IMR-90 (cell line): ENCODE results near the gene CCSER1. TPM values are rescaled to one million over a fixed set of nuclear protein-coding genes. Genes with fewer than 3 reads are reported as not detected.

Source experiments
- ATAC-seq: fragments of 200-7000 bp; cut with Tn5 transposase; 2 replicates; pipeline ENCODE4 v1.9.1; 2020; ENCODE audit warnings: low read depth, mild to moderate bottlenecking, moderate library complexity
- BruUV-seq: library from RNA; stranded (reverse); fragments of 400-500 nt; replicated peaks from 2 replicates; lab custom pipeline; 2021; lab: Mats Ljungman, UMichigan
- CTCF ChIA-PET: fragments of 300-600 bp; formaldehyde crosslinking; extraction: SDS; loops from one replicate; lab custom pipeline; 2021; ENCODE audit warnings: antibody characterized with exemption; lab: Yijun Ruan, JAX
- POLR2A ChIA-PET: fragments of 300-600 bp; sonication (Branson Sonifier 250); formaldehyde crosslinking; loops from one replicate; lab custom pipeline; 2022; ENCODE audit warnings: antibody characterized with exemption; ENCODE audit not compliant: unreplicated experiment; lab: Charles Lee
- DNase-seq: peaks from one replicate; pipeline ENCODE4 v3.0.0; 2013
- H2AFZ ChIP-seq: replicated peaks from 2 replicates; pipeline ENCODE3; 2013; ENCODE audit warnings: low read length, mild to moderate bottlenecking; ENCODE audit not compliant: poor library complexity
- H2AK5ac ChIP-seq: 2 replicates; pipeline ENCODE4 v1.6.1; 2013; ENCODE audit warnings: low read depth, low read length, inconsistent platforms
- H2AK9ac ChIP-seq: replicated peaks from 2 replicates; pipeline ENCODE3; 2013; ENCODE audit warnings: mild to moderate bottlenecking, low read depth, low read length, moderate library complexity; ENCODE audit not compliant: poor library complexity
- H2BK120ac ChIP-seq: 2 replicates; pipeline ENCODE4 v1.6.1; 2013; ENCODE audit warnings: low read depth, low read length, inconsistent platforms
- H2BK15ac ChIP-seq: 3 replicates; pipeline ENCODE4 v1.6.1; 2013; ENCODE audit warnings: low read depth, low read length, inconsistent platforms
- H2BK20ac ChIP-seq: 2 replicates; pipeline ENCODE4 v1.6.1; 2013; ENCODE audit warnings: low read depth, mild to moderate bottlenecking, inconsistent platforms, low read length, moderate library complexity
- H2BK5ac ChIP-seq: 2 replicates; pipeline ENCODE4 v1.6.1; 2013; ENCODE audit warnings: mild to moderate bottlenecking, low read depth, low read length, inconsistent platforms; ENCODE audit not compliant: poor library complexity, severe bottlenecking
- H3K14ac ChIP-seq: replicated peaks from 2 replicates; pipeline ENCODE4 v1.6.1; 2013; ENCODE audit warnings: low read depth, low read length, inconsistent platforms
- H3K18ac ChIP-seq: 2 replicates; pipeline ENCODE4 v1.6.1; 2013; ENCODE audit warnings: low read depth, low read length, control low read depth
- H3K23ac ChIP-seq: 2 replicates; pipeline ENCODE4 v1.6.1; 2013; ENCODE audit warnings: low read depth, low read length, inconsistent platforms
- H3K27ac ChIP-seq: 2 replicates; pipeline ENCODE4 v1.5.1; 2013; ENCODE audit warnings: mild to moderate bottlenecking, control low read depth, low read length; ENCODE audit not compliant: insufficient read depth
- H3K27me3 ChIP-seq: 2 replicates; pipeline ENCODE4 v1.6.1; 2013; ENCODE audit warnings: low read length; ENCODE audit not compliant: control insufficient read depth, insufficient read depth
- H3K36me3 ChIP-seq: 2 replicates; pipeline ENCODE4 v1.6.1; 2013; ENCODE audit warnings: low read length, mixed read lengths; ENCODE audit not compliant: control insufficient read depth, insufficient read depth
- H3K4ac ChIP-seq: 2 replicates; pipeline ENCODE4 v1.6.1; 2013; ENCODE audit warnings: low read depth, low read length, inconsistent platforms
- H3K4me1 ChIP-seq: 2 replicates; pipeline ENCODE4 v1.6.1; 2013; ENCODE audit warnings: low read length, mixed read lengths; ENCODE audit not compliant: control insufficient read depth, insufficient read depth
- H3K4me2 ChIP-seq: 2 replicates; pipeline ENCODE4 v1.6.1; 2013; ENCODE audit warnings: low read depth, mild to moderate bottlenecking, control low read depth, low read length, moderate library complexity
- H3K4me3 ChIP-seq: 2 replicates; pipeline ENCODE4 v1.5.1; 2013; ENCODE audit warnings: low read depth, mild to moderate bottlenecking, control low read depth, low read length, moderate library complexity; ENCODE audit not compliant: insufficient read depth
- H3K56ac ChIP-seq: 2 replicates; pipeline ENCODE4 v1.6.1; 2013; ENCODE audit warnings: low read length, inconsistent platforms; ENCODE audit not compliant: insufficient read depth; ENCODE audit errors: extremely low read depth
- H3K79me1 ChIP-seq, 2 experiments: 2 replicates each; pipeline ENCODE4 v1.6.1; 2013; ENCODE audit warnings: low read length in 2 of 2, inconsistent platforms in 1 of 2, low read depth in 1 of 2
- H3K9ac ChIP-seq: 2 replicates; pipeline ENCODE4 v1.6.1; 2013; ENCODE audit warnings: low read depth, low read length, control low read depth
- H3K9me1 ChIP-seq: 2 replicates; pipeline ENCODE4 v1.6.1; 2013; ENCODE audit warnings: low read length, inconsistent platforms; ENCODE audit not compliant: insufficient read depth
- H3K9me3 ChIP-seq: 2 replicates; pipeline ENCODE4 v1.6.1; 2013; ENCODE audit warnings: low read length; ENCODE audit not compliant: control insufficient read depth, insufficient read depth
- H4K20me1 ChIP-seq: 2 replicates; pipeline ENCODE4 v1.6.1; 2013; ENCODE audit warnings: low read length, inconsistent platforms; ENCODE audit not compliant: insufficient read depth
- H4K5ac ChIP-seq: 2 replicates; pipeline ENCODE4 v1.6.1; 2013; ENCODE audit warnings: mild to moderate bottlenecking, low read depth, low read length, control low read depth
- H4K8ac ChIP-seq, 2 experiments: 2 replicates each; pipeline ENCODE4 v1.6.1; 2013; ENCODE audit warnings: low read depth in 2 of 2, low read length in 2 of 2, control low read depth in 1 of 2, inconsistent platforms in 1 of 2
- H4K91ac ChIP-seq: 2 replicates; pipeline ENCODE4 v1.6.1; 2013; ENCODE audit warnings: low read depth, low read length, inconsistent platforms; ENCODE audit not compliant: insufficient read depth
- CEBPB ChIP-seq: IDR thresholded peaks from 2 replicates; pipeline ENCODE4 v1.6.1; 2012; ENCODE audit warnings: low read depth, low read length, improper control_type of control experiment
- CHD1 ChIP-seq: IDR thresholded peaks from 2 replicates; pipeline ENCODE4 v1.6.1; 2012; ENCODE audit warnings: low read depth, low read length, improper control_type of control experiment
- CTCF ChIP-seq: conservative IDR thresholded peaks from 2 replicates; pipeline ENCODE4 v1.5.1; 2012; ENCODE audit warnings: mild to moderate bottlenecking, low read depth, low read length, improper control_type of control experiment
- FOS ChIP-seq: fragments of 150-350 bp; IDR thresholded peaks from 2 replicates; pipeline ENCODE4 v1.6.1; 2016; ENCODE audit warnings: low read depth, low read length
- MAZ ChIP-seq: IDR thresholded peaks from 2 replicates; pipeline ENCODE4 v1.6.1; 2012; ENCODE audit warnings: low read depth, mild to moderate bottlenecking, low read length, improper control_type of control experiment, moderate library complexity, borderline replicate concordance
- MXI1 ChIP-seq: IDR thresholded peaks from 2 replicates; pipeline ENCODE4 v1.6.1; 2012; ENCODE audit warnings: low read depth, mild to moderate bottlenecking, low read length, moderate library complexity, borderline replicate concordance
- RFX5 ChIP-seq: IDR thresholded peaks from 2 replicates; pipeline ENCODE4 v1.8.0; 2012; ENCODE audit warnings: low read depth, mild to moderate bottlenecking, low read length, moderate library complexity
- SMC3 ChIP-seq: fragments of 150-350 bp; IDR thresholded peaks from 2 replicates; pipeline ENCODE4 v1.6.1; 2016; ENCODE audit warnings: low read depth, mild to moderate bottlenecking, antibody characterized with exemption, low read length, moderate library complexity
- USF2 ChIP-seq: fragments of 150-350 bp; IDR thresholded peaks from 2 replicates; pipeline ENCODE4 v1.6.1; 2017; ENCODE audit warnings: mild to moderate bottlenecking, antibody characterized with exemption, low read length, low read depth
- WGBS, 2 experiments: methylation state at CpG; one replicate each; pipeline versions ENCODE4 v1.1.5 to v1.1.7; 2013; ENCODE audit warnings: missing lambda C conversion rate in 2 of 2; ENCODE audit not compliant: insufficient read length in 1 of 2; ENCODE audit errors: extremely low coverage in 2 of 2; 5-methylcytosine and 5-hydroxymethylcytosine counted together
- dilution Hi-C: fragments of 300-500 bp; cut with HindIII; formaldehyde crosslinking; loops from one replicate; pipeline ENCODE4 v1.14.3; 2018; ENCODE audit warnings: low sequenced_read_pairs; ENCODE audit not compliant: unreplicated experiment
- in situ Hi-C: fragments of 300-500 bp; cut with MboI; formaldehyde crosslinking; loops from 3 replicates; pipeline ENCODE4 v1.14.3; 2019; ENCODE audit warnings: low sequenced_read_pairs, inconsistent platforms, mixed read lengths
- intact Hi-C: fragments of 100-400 bp; cut with micrococcal nuclease; formaldehyde crosslinking; loops from 2 replicates; pipeline ENCODE4 v1.10.0; 2022
- polyA plus RNA-seq, 3 experiments: library from polyadenylated mRNA; depleted of rRNA; stranded (reverse); fragments of >200 nt; gene quantifications; 2 replicates each; pipeline ENCODE4 v1.2.3, GENCODE V29; 2012; ENCODE audit warnings: low replicate concordance in 1 of 3
- total RNA-seq: library from RNA; depleted of rRNA; stranded (reverse); fragments of >200 nt; gene quantifications from 2 replicates; pipeline ENCODE4 v1.2.3, GENCODE V29; 2012

CCSER1 gene
- total and polyA plus RNA-seq, 2 of the 4 experiments (the other 2 are of a cell fraction) = not detected

GRCh38 chr4:90105274-90105673, 21.9 kb upstream of the CCSER1 start:
- dilution Hi-C loops = no loop called here
- Histone ChIP-seq H3K9ac (no peak overlapping the region), H4K8ac (no peak overlapping the region), H3K23ac (no peak overlapping the region), H4K91ac (no peak overlapping the region), H3K36me3 (no peaks in the 10 kb centered on the region), H2BK20ac (no peak overlapping the region), H2BK5ac (no peak overlapping the region), H4K20me1 (no peaks in the 10 kb centered on the region), H3K27ac (no peak overlapping the region), H2AK5ac (no peak overlapping the region), H4K5ac (no peak overlapping the region), H3K14ac (no peak overlapping the region), H2BK120ac (no peak overlapping the region), H2AK9ac (no peak overlapping the region), H3K56ac (no peak overlapping the region), H3K27me3 (no peaks in the 10 kb centered on the region), H3K9me1 (no peaks in the 10 kb centered on the region), H2BK15ac (no peak overlapping the region), H3K79me1 (no peaks in the 10 kb centered on the region), H2AFZ (no peak overlapping the region), H3K4me3 (no peak overlapping the region), H3K9me3 (no peaks in the 10 kb centered on the region), H3K4ac (no peak overlapping the region), H3K18ac (no peak overlapping the region), H3K4me2 (no peak overlapping the region), H3K4me1 (no peaks in the 10 kb centered on the region)
- CTCF ChIA-PET = interaction anchor here (0.7 to 1.1 kb wide), 2 partner anchors 15 to 60 kb away, joined by 3 read pairs; no protein-coding TSS in a partner anchor
- in situ Hi-C loops = no loop called here
- intact Hi-C loops = no loop called here
- TF ChIP-seq CTCF (no peak), SMC3 (no peak), MXI1 (no peak), RFX5 (no peak), MAZ (no peak), FOS (no peak), USF2 (no peak), CHD1 (no peak), CEBPB (no peak)
- ATAC-seq = no peak
- BruUV-seq = no TSS peak
- POLR2A ChIA-PET = no interaction called here
- no peak for DNase-seq
- WGBS, 2 experiments = no CpG with 5 or more reads among the region's 2 CpGs
